ENCODE measurements around the gene CELA2B.
A peak's percentile ranks its signal among the peaks of the same experiment; 100 is the strongest.
"Not testable (repeated sequence)": the region's sequence is repeated elsewhere in the genome, so short reads cannot be mapped to it uniquely, and the experiment has no call there.

CELA2B gene

DNA sequence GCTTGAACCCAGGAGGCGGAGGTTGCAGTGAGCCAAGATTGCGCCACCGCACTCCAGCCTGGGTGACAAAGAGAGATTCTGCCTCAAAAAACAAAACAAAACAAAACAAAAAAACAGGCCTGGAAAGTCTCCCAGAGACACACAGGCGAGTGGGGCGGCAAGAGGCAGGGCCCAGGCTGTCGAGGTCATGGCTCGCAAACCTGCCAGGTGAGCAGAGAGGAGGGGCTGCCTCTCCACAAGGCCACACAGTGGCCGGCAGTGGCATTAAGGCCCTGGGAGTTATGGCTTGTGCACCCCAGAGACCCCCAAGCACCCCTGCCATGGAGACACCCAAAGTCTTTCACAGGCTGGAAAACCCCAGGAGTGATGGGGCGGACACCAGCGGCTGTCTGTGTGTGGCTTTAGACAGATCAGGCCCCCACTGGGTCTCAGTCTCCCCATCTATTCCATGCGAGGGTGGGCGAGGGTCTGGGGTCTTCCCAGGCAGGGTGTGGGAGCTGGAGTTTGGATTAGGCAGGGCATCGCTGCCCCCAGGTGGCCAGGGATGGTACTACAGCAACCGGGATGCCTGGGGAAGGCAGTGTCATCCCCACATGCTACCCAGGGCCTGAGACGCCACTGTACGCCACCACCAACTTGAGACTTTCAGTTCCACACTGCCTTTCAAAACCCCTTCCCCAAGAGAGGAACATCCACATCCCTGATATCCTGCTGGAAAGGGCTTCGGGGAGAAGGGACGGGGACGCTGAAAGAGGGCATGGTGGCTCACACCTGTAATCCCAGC is 44.9 kb upstream of the CELA2B start:
- Histone ChIP-seq H3K36me3 (ENCODE audit: control insufficient read depth in 4 of 4, insufficient read depth in 4 of 4, low read length in 3 of 4) (peaks cover 5 to 40% (median 24%) of the 10 kb centered on the region in 4 experiments), H3K9me3 (ENCODE audit: control extremely low read depth in 1 of 5, control insufficient read depth in 4 of 5, insufficient read depth in 2 of 5, low read depth in 1 of 5, low read length in 4 of 5) (no peaks in the 10 kb centered on the region), H3K4me1 (ENCODE audit: control extremely low read depth in 1 of 4, control insufficient read depth in 4 of 4, insufficient read depth in 4 of 4, low read length in 3 of 4) (peaks cover 0 to 6% (median under 1%) of the 10 kb centered on the region in 4 experiments), H3K27me3 (replicated peaks in 2 of 5; ENCODE audit: control insufficient read depth in 4 of 5, insufficient read depth in 5 of 5, low read length in 4 of 5) (no peaks in the 10 kb centered on the region), H3K27ac (ENCODE audit: insufficient read depth in 1 of 2, low read depth in 1 of 2, low read length in 2 of 2, poor library complexity in 1 of 2, severe bottlenecking in 2 of 2) (no peak overlapping the region), H3K4me3 (ENCODE audit: control insufficient read depth in 1 of 7, extremely low read depth in 1 of 7, insufficient read depth in 4 of 7, low read depth in 2 of 7, low read length in 6 of 7) (no peak overlapping the region)
- CTCF ChIA-PET = interaction anchor here (0.6 to 6.8 kb wide), 21 partner anchors 10 to 282 kb away, joined by 3 to 92 read pairs (median 4); no protein-coding TSS in a partner anchor
- POLR2A ChIA-PET = interaction anchor here (1.5 to 2.8 kb wide), 2 partner anchors 14 to 107 kb away, joined by 4 to 7 read pairs; no protein-coding TSS in a partner anchor
- WGBS (ENCODE audit: insufficient coverage) = 71% methylated on average over 11 of the region's 19 CpGs
- DNase-seq = peak in 2 of 3 donors; percentile 61 to 69

DNA sequence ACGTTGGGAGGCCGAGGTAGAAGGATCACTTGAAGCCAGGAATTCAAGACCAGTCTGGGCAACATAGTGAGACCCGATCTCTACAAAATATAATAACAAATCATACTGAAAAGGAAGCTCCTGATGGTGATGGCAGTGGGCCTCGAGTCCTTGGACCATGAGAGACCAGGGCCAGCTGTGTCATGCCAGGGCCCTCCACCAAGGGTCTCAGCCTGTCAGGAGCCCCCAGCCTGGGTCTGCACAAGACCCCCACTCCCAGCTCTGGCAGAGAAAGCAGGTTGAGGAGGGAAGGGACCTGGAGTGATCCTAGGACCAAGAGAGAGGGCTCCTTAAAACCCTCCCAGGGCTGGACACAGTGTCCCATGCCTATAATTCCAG is 44.3 kb upstream of the CELA2B start:
- Histone ChIP-seq H3K36me3 (ENCODE audit: control insufficient read depth in 4 of 4, insufficient read depth in 4 of 4, low read length in 3 of 4) (peaks cover 5 to 35% (median 20%) of the 10 kb centered on the region in 4 experiments), H3K27ac (ENCODE audit: insufficient read depth in 1 of 2, low read depth in 1 of 2, low read length in 2 of 2, poor library complexity in 1 of 2, severe bottlenecking in 2 of 2) (no peak overlapping the region)
- POLR2A ChIA-PET = interaction anchor here (0.5 to 2.8 kb wide), 5 partner anchors 8 to 151 kb away, joined by 3 to 7 read pairs (median 4); no protein-coding TSS in a partner anchor

DNA sequence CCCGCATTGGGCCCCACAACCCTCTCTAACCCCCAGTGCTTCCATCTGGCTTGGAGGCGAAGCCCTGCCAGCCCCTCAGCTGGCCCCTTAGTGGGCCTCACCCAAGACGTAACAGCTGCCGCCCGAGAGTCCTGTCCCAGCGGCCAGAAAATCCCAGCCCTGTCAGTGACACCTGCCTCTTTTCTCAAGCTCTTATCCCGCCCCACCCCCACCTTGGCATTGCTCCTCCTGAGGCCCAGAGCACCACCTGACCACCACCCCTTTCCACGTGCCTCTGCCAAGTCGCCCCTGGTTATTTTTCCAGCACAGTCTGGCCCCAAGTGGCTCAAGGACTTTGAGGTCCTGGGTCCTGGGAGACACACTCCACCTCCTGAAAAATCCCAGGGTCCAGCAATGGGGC is 43.6 kb upstream of the CELA2B start:
- Histone ChIP-seq H3K9me3 (ENCODE audit: control extremely low read depth in 1 of 5, control insufficient read depth in 4 of 5, insufficient read depth in 2 of 5, low read depth in 1 of 5, low read length in 4 of 5) (no peaks in the 10 kb centered on the region), H3K27me3 (replicated peaks in 2 of 5; ENCODE audit: control insufficient read depth in 4 of 5, insufficient read depth in 5 of 5, low read length in 4 of 5) (no peaks in the 10 kb centered on the region), H3K36me3 (ENCODE audit: control insufficient read depth in 4 of 4, insufficient read depth in 4 of 4, low read length in 3 of 4) (peaks cover 5 to 27% (median 17%) of the 10 kb centered on the region in 4 experiments), H3K4me1 (ENCODE audit: control extremely low read depth in 1 of 4, control insufficient read depth in 4 of 4, insufficient read depth in 4 of 4, low read length in 3 of 4) (peaks cover 0 to 6% (median under 1%) of the 10 kb centered on the region in 4 experiments), H3K4me3 (ENCODE audit: control insufficient read depth in 1 of 7, extremely low read depth in 1 of 7, insufficient read depth in 4 of 7, low read depth in 2 of 7, low read length in 6 of 7) (no peak overlapping the region), H3K27ac (ENCODE audit: insufficient read depth in 1 of 2, low read depth in 1 of 2, low read length in 2 of 2, poor library complexity in 1 of 2, severe bottlenecking in 2 of 2) (no peak overlapping the region)
- DNase-seq = no peak
- CTCF ChIA-PET = interaction anchor here (1.0 to 6.8 kb wide), 18 partner anchors 9 to 129 kb away, joined by 3 to 92 read pairs (median 4); no protein-coding TSS in a partner anchor
- POLR2A ChIA-PET = interaction anchor here (0.5 to 2.8 kb wide), 5 partner anchors 9 to 152 kb away, joined by 3 to 7 read pairs (median 4); no protein-coding TSS in a partner anchor
- WGBS (ENCODE audit: insufficient coverage) = 100% methylated on average over 8 of the region's 9 CpGs

More for the DNA sequence above, 44.3 kb upstream of the CELA2B start:
- H3K27me3 ChIP-seq (replicated peaks in 2 of 5; ENCODE audit: control insufficient read depth in 4 of 5, insufficient read depth in 5 of 5, low read length in 4 of 5) = no peaks in the 10 kb centered on the region
- 75% methylated on average over 2 of the region's 4 CpGs for WGBS (ENCODE audit: insufficient coverage)
- no peak for DNase-seq
- H3K9me3 ChIP-seq (ENCODE audit: control extremely low read depth in 1 of 5, control insufficient read depth in 4 of 5, insufficient read depth in 2 of 5, low read depth in 1 of 5, low read length in 4 of 5) = no peaks in the 10 kb centered on the region
- no peak overlapping the region for H3K4me3 ChIP-seq (ENCODE audit: control insufficient read depth in 1 of 7, extremely low read depth in 1 of 7, insufficient read depth in 4 of 7, low read depth in 2 of 7, low read length in 6 of 7)
- CTCF ChIA-PET = interaction anchor here (1.0 to 6.8 kb wide), 22 partner anchors 9 to 128 kb away, joined by 3 to 92 read pairs (median 4); no protein-coding TSS in a partner anchor
- peaks cover 0 to 6% (median under 1%) of the 10 kb centered on the region in 4 experiments for H3K4me1 ChIP-seq (ENCODE audit: control extremely low read depth in 1 of 4, control insufficient read depth in 4 of 4, insufficient read depth in 4 of 4, low read length in 3 of 4)

DNA sequence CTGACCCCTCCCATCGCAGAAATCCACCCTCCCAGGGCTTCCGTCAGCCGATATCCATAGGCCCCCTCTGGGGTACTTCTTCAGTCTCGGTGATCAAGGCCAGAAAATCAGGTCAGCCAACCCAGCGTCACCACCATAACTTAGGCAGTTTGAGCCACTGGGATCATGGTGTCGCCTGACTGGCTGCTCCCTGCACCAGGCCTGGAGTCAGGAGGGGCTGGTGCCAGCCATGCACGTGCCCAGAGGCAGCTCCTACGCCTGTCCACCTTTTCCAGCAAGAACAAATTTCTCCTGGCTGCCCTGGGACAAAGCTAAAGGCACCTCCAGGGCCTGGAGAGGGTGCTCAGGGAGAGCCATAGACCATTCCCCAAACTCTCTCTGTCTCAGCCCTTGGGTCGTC is 42.4 kb upstream of the CELA2B start:
- CTCF ChIA-PET = interaction anchor here (0.8 to 6.8 kb wide), 2 partner anchors 10 to 111 kb away, joined by 3 to 92 read pairs; no protein-coding TSS in a partner anchor
- Histone ChIP-seq H3K36me3 (ENCODE audit: control insufficient read depth in 4 of 4, insufficient read depth in 4 of 4, low read length in 3 of 4) (peaks cover 4 to 19% (median 10%) of the 10 kb centered on the region in 4 experiments), H3K4me1 (ENCODE audit: control extremely low read depth in 1 of 4, control insufficient read depth in 4 of 4, insufficient read depth in 4 of 4, low read length in 3 of 4) (peaks cover 0 to 6% (median under 1%) of the 10 kb centered on the region in 4 experiments), H3K27ac (ENCODE audit: insufficient read depth in 1 of 2, low read depth in 1 of 2, low read length in 2 of 2, poor library complexity in 1 of 2, severe bottlenecking in 2 of 2) (no peak overlapping the region), H3K4me3 (ENCODE audit: control insufficient read depth in 1 of 7, extremely low read depth in 1 of 7, insufficient read depth in 4 of 7, low read depth in 2 of 7, low read length in 6 of 7) (no peak overlapping the region), H3K9me3 (ENCODE audit: control extremely low read depth in 1 of 5, control insufficient read depth in 4 of 5, insufficient read depth in 2 of 5, low read depth in 1 of 5, low read length in 4 of 5) (no peaks in the 10 kb centered on the region), H3K27me3 (replicated peaks in 2 of 5; ENCODE audit: control insufficient read depth in 4 of 5, insufficient read depth in 5 of 5, low read length in 4 of 5) (no peaks in the 10 kb centered on the region)
- POLR2A ChIA-PET = no interaction called here
- 79% methylated on average over 7 of the region's 9 CpGs for WGBS (ENCODE audit: insufficient coverage)
- no peak for DNase-seq

DNA sequence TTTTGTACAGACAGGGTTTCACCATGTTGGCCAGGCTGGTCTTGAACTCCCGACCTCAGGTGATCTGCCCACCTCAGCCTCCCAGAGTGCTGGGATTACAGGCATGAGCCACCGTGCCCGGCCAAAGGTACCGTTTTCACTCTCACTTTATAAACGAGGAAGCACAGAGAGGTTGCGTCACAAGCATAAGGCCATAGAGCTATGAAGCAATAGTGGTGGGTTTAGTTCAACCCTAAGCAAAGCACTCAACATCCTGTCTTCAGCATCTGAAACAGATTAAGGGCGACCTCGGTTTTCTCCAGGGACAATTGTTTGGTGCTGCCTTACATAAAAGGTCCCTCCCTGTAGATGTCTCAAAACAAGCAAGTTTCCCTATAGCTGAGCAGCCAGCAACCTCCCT is 41.2 kb upstream of the CELA2B start:
- H3K36me3 ChIP-seq (ENCODE audit: control insufficient read depth in 4 of 4, insufficient read depth in 4 of 4, low read length in 3 of 4); H3K9me3 ChIP-seq (ENCODE audit: control extremely low read depth in 1 of 5, control insufficient read depth in 4 of 5, insufficient read depth in 2 of 5, low read depth in 1 of 5, low read length in 4 of 5); H3K27ac ChIP-seq (ENCODE audit: insufficient read depth in 1 of 2, low read depth in 1 of 2, low read length in 2 of 2, poor library complexity in 1 of 2, severe bottlenecking in 2 of 2); H3K27me3 ChIP-seq (replicated peaks in 2 of 5; ENCODE audit: control insufficient read depth in 4 of 5, insufficient read depth in 5 of 5, low read length in 4 of 5); H3K4me3 ChIP-seq (ENCODE audit: control insufficient read depth in 1 of 7, extremely low read depth in 1 of 7, insufficient read depth in 4 of 7, low read depth in 2 of 7, low read length in 6 of 7); H3K4me1 ChIP-seq (ENCODE audit: control extremely low read depth in 1 of 4, control insufficient read depth in 4 of 4, insufficient read depth in 4 of 4, low read length in 3 of 4): not testable (repeated sequence)
- WGBS (ENCODE audit: insufficient coverage) = 92% methylated on average over 4 of the region's 8 CpGs
- peak in 2 of 3 donors; percentile 46 to 65 for DNase-seq
- ChIA-PET POLR2A (interaction anchor here (0.8 kb wide), 1 partner anchor 48 kb away, joined by 3 read pairs; no protein-coding TSS in a partner anchor), CTCF (interaction anchor here (1.2 to 6.8 kb wide), 3 partner anchors 12 to 112 kb away, joined by 3 to 92 read pairs (median 3); no protein-coding TSS in a partner anchor)

DNA sequence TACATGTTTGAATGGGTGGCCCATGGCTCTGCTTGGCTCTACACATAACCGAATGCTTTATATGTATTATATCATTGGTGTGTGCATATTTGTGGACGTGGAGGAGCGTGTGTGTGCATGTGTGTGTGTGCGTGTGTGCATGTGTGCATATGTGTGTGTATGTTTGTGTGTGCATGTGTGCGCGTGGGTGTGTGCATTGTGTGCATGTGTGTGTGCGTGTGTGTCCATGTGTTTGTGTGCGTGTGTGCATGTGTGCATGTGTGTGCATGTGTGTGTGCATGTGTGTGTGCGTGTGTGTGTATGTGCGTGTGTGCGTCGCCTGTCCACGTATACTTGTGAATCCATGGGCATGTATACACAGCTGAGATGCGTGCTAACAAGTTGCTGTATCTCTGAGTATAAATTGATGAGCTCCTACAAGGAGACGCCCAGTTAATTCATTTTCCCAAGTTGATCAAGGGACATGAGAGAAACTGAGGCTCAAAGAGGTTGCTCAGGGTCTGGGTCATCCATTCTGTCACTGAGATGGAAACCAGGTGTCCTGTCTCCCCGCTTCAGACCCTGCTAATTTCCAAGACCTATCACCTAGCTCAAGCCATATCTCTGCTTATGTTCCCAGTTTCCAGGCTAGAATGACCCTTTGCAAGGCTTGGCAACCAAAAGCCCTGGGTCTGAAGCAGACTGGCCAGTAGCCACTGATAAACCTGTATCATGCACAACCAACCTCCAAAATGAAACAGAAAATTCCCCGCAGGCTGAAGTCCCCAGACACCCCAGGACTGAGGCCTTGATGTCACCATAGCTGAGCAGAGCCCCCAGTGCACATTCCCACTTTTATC is 40.4 kb upstream of the CELA2B start:
- WGBS (ENCODE audit: insufficient coverage) = 97% methylated on average over 12 of the region's 17 CpGs
- H3K4me1 ChIP-seq (ENCODE audit: control extremely low read depth in 1 of 4, control insufficient read depth in 4 of 4, insufficient read depth in 4 of 4, low read length in 3 of 4) = peaks cover 0 to 6% (median under 1%) of the 10 kb centered on the region in 4 experiments
- POLR2A ChIA-PET = interaction anchor here (0.7 kb wide), 1 partner anchor 77 kb away, joined by 4 read pairs; no protein-coding TSS in a partner anchor
- no peak overlapping the region for H3K27ac ChIP-seq (ENCODE audit: insufficient read depth in 1 of 2, low read depth in 1 of 2, low read length in 2 of 2, poor library complexity in 1 of 2, severe bottlenecking in 2 of 2)
- peak in 1 of 3 donors; percentile 53 for DNase-seq
- H3K9me3 ChIP-seq (ENCODE audit: control extremely low read depth in 1 of 5, control insufficient read depth in 4 of 5, insufficient read depth in 2 of 5, low read depth in 1 of 5, low read length in 4 of 5) = no peaks in the 10 kb centered on the region
- H3K36me3 ChIP-seq (ENCODE audit: control insufficient read depth in 4 of 4, insufficient read depth in 4 of 4, low read length in 3 of 4) = peaks cover 0 to 2% (median 1%) of the 10 kb centered on the region in 4 experiments
- no peak overlapping the region for H3K4me3 ChIP-seq (ENCODE audit: control insufficient read depth in 1 of 7, extremely low read depth in 1 of 7, insufficient read depth in 4 of 7, low read depth in 2 of 7, low read length in 6 of 7)
- H3K27me3 ChIP-seq (replicated peaks in 2 of 5; ENCODE audit: control insufficient read depth in 4 of 5, insufficient read depth in 5 of 5, low read length in 4 of 5) = no peaks in the 10 kb centered on the region
- CTCF ChIA-PET = interaction anchor here (1.4 to 6.8 kb wide), 2 partner anchors 12 to 113 kb away, joined by 3 to 92 read pairs; no protein-coding TSS in a partner anchor

Measured in common myeloid progenitor, CD34-positive (primary cell).